Muscle layer of duodenum (tissue), 2 donors: Measurements from ENCODE around the gene AKNA.

Experiments
- H3K27ac ChIP-seq: one replicate; pipeline ENCODE4 v1.7.0; 2013; ENCODE audit warnings: mild to moderate bottlenecking, low read length
- H3K27me3 ChIP-seq: one replicate; pipeline ENCODE4 v1.7.0; 2013; ENCODE audit warnings: low read depth, mild to moderate bottlenecking, control low read depth, low read length
- H3K36me3 ChIP-seq, 2 donors: one replicate each; pipeline ENCODE4 v1.7.0; 2013; ENCODE audit warnings: low read length in 2 of 2, control low read depth in 1 of 2, mild to moderate bottlenecking in 1 of 2; ENCODE audit not compliant: insufficient read depth in 2 of 2, control insufficient read depth in 1 of 2
- H3K4me1 ChIP-seq, 2 donors: one replicate each; pipeline ENCODE4 v1.7.0; 2013; ENCODE audit warnings: low read length in 2 of 2, mild to moderate bottlenecking in 2 of 2, control low read depth in 1 of 2, moderate library complexity in 1 of 2; ENCODE audit not compliant: insufficient read depth in 2 of 2, control insufficient read depth in 1 of 2
- H3K4me3 ChIP-seq, 2 donors: one replicate each; pipeline ENCODE4 v1.7.0; 2013; ENCODE audit warnings: low read length in 2 of 2, low read depth in 1 of 2, mild to moderate bottlenecking in 1 of 2
- H3K9me3 ChIP-seq, 2 donors: one replicate each; pipeline ENCODE4 v1.7.0; 2013; ENCODE audit warnings: low read length in 2 of 2, control low read depth in 1 of 2, mild to moderate bottlenecking in 1 of 2; ENCODE audit not compliant: control insufficient read depth in 1 of 2
- donor health status: healthy.

AKNA gene

DNA sequence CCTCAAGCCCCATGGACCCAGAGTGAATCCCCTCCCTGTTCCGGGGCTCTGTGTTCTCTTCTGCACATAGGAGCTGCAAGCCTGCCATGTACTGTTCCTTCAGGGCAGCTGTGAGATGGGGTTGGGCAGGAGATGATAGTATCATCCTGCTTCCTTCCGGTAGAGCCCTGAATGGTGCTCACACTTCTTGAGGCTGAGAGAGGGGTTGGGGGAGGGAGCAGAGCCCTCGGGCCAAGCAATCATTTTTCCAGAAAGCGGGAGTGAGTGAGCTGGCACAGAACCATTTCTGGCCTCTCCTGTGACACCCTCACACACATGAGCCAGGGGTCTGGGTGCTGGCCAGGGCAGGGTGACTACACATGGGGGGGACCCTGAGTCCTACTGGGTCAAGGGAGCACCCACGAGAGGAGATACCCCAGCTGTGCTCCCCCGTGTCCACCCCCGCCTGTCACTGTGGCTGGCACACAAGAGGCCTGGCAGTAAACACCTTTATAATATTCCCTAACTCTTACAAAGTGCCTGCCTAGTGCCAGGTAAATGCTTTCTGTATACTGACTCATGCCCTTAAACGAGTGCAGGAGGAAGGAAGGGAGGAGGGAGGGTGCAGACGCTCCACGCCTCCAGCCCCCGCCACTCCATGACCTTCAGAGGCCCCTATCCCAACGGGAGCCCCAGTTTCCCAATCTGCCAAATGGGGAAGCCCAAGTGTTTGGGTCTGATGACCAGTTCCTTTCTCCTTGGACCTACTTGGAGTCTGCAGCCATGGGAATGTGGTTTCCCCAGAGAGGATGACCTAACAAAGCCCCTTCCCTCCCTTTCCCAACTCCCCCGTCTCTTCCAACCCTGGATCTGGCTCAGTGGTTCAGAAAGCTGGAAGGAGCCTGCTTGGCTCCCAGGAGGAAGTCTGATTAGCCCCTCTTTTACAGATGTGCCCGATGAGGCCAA is 15.5 kb downstream of the AKNA start:
- Histone ChIP-seq H3K27ac (peak overlapping the region; percentile 63), H3K36me3 (peaks cover 24 to 45% of the 10 kb centered on the region in 2 donors), H3K4me3 (peak overlapping the region in 1 of 2 donors; percentile 11), H3K4me1 (peaks cover 3 to 22% of the 10 kb centered on the region in 2 donors), H3K9me3 (no peaks in the 10 kb centered on the region), H3K27me3 (no peaks in the 10 kb centered on the region)

DNA sequence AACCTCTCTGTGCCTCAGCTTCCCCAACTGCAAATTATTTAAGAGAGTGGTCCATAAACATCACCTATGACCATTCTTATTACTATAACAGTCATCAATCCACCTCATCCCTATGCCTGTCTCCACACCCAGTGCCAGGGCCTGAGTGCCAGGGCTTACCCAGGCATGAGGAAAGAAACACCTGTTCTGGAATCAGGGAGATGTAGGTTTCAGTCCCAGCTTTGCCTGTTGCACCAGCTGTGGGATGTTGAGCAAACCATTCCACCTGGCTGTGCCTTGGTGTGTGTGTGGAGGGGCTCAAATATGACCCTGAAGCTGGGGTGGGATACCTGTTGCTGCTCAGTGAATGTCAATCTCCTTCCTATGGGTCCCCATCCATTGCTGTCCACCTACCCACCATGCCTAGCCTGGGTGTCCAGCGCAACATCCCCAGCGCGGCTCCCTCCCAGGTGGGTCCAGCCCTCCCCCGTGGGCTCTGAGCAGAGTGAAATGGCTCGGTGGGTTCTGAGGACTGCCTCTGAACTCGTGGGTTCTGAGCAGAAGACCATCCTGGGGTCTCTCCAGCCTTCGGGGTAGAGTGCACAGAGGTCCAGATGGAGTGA is 16.3 kb downstream of the AKNA start:
- Histone ChIP-seq H3K9me3 (no peaks in the 10 kb centered on the region), H3K4me3 (no peak overlapping the region), H3K27me3 (no peaks in the 10 kb centered on the region), H3K36me3 (peaks cover 23 to 40% of the 10 kb centered on the region in 2 donors), H3K4me1 (peaks cover 3 to 22% of the 10 kb centered on the region in 2 donors), H3K27ac (peak overlapping the region; percentile 63)

DNA sequence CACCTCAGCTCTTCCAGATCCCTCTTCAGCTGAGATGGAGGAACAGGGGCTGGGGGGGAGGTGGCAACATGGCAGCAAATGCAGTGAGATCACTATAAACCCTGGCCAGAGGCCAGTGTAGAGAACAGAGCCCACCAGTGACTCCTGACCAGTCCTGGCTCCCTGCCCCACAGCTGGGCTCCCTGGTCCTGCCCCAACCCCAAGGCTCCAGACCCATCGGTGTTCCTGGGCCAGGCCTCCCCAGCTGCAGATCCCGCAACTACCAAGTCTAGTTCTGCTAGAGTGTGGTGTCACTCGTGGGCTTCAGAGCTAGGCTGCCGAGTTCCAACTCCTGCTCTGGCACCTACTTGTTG is 16.8 kb downstream of the AKNA start:
- H3K36me3 ChIP-seq, result peaks cover 24 to 38% of the 10 kb centered on the region in 2 donors
- no peaks in the 10 kb centered on the region for H3K27me3 ChIP-seq
- H3K9me3 ChIP-seq, result no peaks in the 10 kb centered on the region
- no peak overlapping the region for H3K4me3 ChIP-seq
- H3K27ac ChIP-seq, result peak overlapping the region; percentile 39
- H3K4me1 ChIP-seq, result peaks cover 3 to 22% of the 10 kb centered on the region in 2 donors

- Histone ChIP-seq H3K27ac (peak overlapping the region; percentile 39), H3K9me3 (no peaks in the 10 kb centered on the region), H3K27me3 (no peaks in the 10 kb centered on the region), H3K4me3 (no peak overlapping the region), H3K4me1 (peaks cover 3 to 22% of the 10 kb centered on the region in 2 donors), H3K36me3 (peaks cover 24 to 38% of the 10 kb centered on the region in 2 donors)
These were observed 17.4 kb downstream of the AKNA start for GRCh38 chr9:114370251-114370967.

GRCh38 chr9:114369216-114370130 is 18.3 kb downstream of the AKNA start:
- Histone ChIP-seq H3K27ac (no peak overlapping the region), H3K9me3 (no peaks in the 10 kb centered on the region), H3K4me1 (peaks cover 3 to 22% of the 10 kb centered on the region in 2 donors), H3K36me3 (peaks cover 31 to 34% of the 10 kb centered on the region in 2 donors), H3K27me3 (no peaks in the 10 kb centered on the region), H3K4me3 (no peak overlapping the region)

GRCh38 chr9:114367772-114368569 is 19.8 kb downstream of the AKNA start:
- Histone ChIP-seq H3K4me3 (no peak overlapping the region), H3K36me3 (peaks cover 37 to 46% of the 10 kb centered on the region in 2 donors), H3K9me3 (no peaks in the 10 kb centered on the region), H3K27me3 (no peaks in the 10 kb centered on the region), H3K27ac (peak overlapping the region; percentile 62), H3K4me1 (peaks cover 0 to 20% of the 10 kb centered on the region in 2 donors)

DNA sequence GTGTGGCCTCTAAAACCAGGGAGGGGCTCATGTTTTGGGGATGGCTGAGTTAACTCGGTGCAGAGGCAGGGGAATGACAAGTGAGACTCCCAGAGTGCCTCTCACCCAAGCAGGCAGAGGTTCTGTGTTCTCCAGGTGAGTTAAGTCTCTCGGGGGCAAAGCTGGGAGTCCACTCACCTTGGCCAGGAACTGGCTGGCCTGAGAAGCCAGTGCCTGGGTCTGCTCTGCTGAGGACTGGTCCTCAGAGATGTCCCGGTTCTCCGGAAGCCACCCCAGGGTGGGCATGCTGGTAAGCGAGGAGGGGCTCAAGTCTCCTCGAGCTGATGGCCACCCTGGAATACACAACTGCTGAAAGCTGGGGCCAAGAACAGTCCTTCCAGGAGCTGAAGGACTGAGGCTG is 20.4 kb downstream of the AKNA start:
- H3K4me1 ChIP-seq, result peaks cover 0 to 15% of the 10 kb centered on the region in 2 donors
- H3K9me3 ChIP-seq, result no peaks in the 10 kb centered on the region
- no peaks in the 10 kb centered on the region for H3K27me3 ChIP-seq
- H3K4me3 ChIP-seq, result no peak overlapping the region
- peaks cover 43 to 53% of the 10 kb centered on the region in 2 donors for H3K36me3 ChIP-seq
- peak overlapping the region; percentile 62 for H3K27ac ChIP-seq

GRCh38 chr9:114366334-114367128 is 21.3 kb downstream of the AKNA start:
- Histone ChIP-seq H3K36me3 (peaks cover 52 to 61% of the 10 kb centered on the region in 2 donors), H3K27ac (peak overlapping the region; percentile 62), H3K4me3 (no peak overlapping the region), H3K4me1 (peaks cover 0 to 7% of the 10 kb centered on the region in 2 donors), H3K27me3 (no peaks in the 10 kb centered on the region), H3K9me3 (no peaks in the 10 kb centered on the region)

DNA sequence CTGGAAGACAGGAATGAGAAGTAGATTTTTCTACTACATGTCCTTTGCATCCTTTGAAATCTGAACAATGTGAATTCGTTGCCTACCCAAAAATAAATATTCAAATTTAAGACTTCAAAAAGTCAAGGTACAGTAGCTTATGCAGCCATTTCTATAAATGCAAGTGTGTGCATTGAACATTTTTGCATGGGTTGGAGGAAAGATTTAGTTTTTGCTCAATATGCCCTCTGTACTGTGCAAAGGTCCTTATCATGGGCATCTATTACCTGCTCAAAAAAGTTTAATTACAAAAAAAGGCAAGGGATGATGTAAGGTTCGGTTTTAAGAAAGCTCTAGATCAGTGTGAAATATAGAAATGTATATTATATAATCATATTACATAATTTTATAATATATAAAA is 22.6 kb downstream of the AKNA start:
- no peak overlapping the region for H3K4me3 ChIP-seq
- no peak overlapping the region for H3K27ac ChIP-seq
- no peaks in the 10 kb centered on the region for H3K4me1 ChIP-seq
- peaks cover 65 to 74% of the 10 kb centered on the region in 2 donors for H3K36me3 ChIP-seq
- no peaks in the 10 kb centered on the region for H3K9me3 ChIP-seq
- no peaks in the 10 kb centered on the region for H3K27me3 ChIP-seq
